ENCODE measurements around the gene ZNF185.

DNA sequence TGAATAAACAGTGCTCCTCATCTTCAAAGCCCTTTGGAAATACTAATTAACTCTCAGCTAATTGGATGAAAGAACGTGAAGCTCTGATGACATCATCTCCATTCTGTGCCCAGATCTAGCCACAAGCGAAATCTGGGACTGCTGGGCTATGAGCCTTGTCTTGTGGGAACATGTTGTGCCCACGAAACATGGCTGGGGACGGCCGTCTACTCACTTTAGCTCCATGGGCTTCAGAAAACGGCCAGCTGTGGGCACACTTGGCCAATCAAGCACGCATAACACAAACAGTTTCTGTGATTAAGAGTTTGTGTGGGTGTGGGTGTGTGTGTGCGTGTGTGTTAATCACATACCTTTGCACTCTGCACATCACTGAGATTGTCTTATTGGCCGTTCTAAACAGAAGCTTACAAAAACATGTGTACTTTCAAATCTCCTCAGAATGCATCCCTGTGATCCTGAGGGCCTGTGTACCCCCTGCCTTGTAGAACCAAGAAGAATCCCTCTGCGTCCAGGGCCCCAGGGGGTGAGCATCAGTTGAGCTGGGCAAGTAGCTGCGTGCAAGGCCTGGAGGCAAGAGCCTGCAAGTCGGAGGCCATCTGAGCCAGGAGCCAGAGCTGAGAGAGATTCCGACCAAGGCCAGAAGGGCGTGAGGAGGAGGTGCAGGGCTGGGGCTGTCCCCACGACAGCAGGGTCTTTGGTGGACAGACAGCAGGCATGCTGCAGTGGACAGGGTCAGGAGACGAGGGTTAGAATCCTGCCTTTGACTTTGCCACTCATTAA, 18.7 kb upstream of the ZNF185 start:
- TF ChIP-seq EZH2phosphoT487 (IDR thresholded peaks at IDR 0.05; ENCODE audit: insufficient read depth, low read depth): no peak
- TF ChIP-seq EZH2 (IDR thresholded peaks at IDR 0.05; ENCODE audit: insufficient read depth, poor library complexity, severe bottlenecking): no peak
